Choroid plexus epithelial cell (primary cell): ENCODE data around the gene FILIP1L.
"Not testable (repeated sequence)": the region's sequence is repeated elsewhere in the genome, so short reads cannot be mapped to it uniquely, and the experiment has no call there.

Source experiments
- DNase-seq: peaks from one replicate; pipeline ENCODE4 v3.0.0-alpha.2; 2010; ENCODE audit warnings: low read depth
- H3K4me3 ChIP-seq: 2 replicates; pipeline ENCODE4 v1.5.1; 2011; ENCODE audit warnings: low read depth, mild to moderate bottlenecking, control low read depth, low read length, moderate library complexity
- TF ChIP-seq, protein P1 (sequence below): conservative IDR thresholded peaks from 2 replicates; pipeline ENCODE4 v1.5.1; 2011; ENCODE audit warnings: low read depth, mild to moderate bottlenecking, control low read depth, inconsistent platforms, low read length, moderate library complexity

FILIP1L gene

DNA sequence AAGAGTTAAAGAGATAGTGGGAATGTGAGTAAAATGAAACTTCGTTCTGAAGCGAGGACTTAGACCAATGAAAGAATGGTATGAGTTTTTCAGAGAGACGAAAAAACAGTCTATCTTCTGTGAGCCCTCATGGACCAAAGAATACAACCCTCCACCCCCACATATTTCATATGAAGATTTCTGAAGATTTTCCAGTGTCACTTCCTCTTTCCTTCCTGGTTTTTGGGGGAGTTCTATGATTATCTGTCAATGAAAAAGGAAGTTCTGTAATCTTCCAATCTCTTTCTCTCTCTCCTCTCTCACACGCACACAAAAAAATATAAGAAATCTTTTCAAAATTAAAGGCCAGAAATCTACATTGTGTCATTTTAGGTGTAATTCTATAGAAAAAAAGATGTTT is 269.0 kb downstream of the FILIP1L start:
- no peak for DNase-seq
- H3K4me3 ChIP-seq, result no peak overlapping the region
- TF ChIP-seq, protein P1, sequence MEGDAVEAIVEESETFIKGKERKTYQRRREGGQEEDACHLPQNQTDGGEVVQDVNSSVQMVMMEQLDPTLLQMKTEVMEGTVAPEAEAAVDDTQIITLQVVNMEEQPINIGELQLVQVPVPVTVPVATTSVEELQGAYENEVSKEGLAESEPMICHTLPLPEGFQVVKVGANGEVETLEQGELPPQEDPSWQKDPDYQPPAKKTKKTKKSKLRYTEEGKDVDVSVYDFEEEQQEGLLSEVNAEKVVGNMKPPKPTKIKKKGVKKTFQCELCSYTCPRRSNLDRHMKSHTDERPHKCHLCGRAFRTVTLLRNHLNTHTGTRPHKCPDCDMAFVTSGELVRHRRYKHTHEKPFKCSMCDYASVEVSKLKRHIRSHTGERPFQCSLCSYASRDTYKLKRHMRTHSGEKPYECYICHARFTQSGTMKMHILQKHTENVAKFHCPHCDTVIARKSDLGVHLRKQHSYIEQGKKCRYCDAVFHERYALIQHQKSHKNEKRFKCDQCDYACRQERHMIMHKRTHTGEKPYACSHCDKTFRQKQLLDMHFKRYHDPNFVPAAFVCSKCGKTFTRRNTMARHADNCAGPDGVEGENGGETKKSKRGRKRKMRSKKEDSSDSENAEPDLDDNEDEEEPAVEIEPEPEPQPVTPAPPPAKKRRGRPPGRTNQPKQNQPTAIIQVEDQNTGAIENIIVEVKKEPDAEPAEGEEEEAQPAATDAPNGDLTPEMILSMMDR, result no peak

DNA sequence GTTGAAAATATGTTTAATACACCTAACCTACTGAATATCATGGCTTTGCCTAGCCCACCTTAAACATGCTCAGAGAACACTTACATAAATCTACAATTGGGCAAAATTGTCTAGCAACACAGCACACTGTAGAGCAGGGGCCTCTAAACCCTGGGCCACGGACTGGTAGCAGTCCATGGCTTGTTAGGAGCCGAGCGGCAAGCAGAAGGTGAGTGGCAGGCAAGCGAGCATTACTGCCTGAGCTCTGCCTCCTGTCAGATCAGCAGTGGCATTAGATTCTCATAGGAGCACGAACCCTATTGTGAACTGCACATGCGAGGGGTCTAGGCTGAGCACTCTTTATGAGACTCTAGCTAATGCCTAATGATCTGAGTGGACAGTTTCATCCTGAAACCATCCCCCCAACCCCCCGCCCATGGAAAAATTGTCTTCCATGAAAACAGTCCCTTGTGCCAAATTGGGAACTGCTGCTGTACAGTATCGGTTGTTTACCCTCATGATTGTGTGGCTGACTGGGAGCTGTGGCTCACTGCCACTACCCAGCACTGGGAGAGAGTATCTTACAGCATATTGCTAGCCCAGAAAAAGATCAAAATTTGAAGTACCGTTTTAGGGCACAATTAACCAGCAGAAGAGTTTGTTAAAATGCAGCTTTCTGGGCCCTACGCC is 270.6 kb downstream of the FILIP1L start:
- no peak overlapping the region for H3K4me3 ChIP-seq
- no peak for DNase-seq
- TF ChIP-seq, protein P1, result no peak

DNA sequence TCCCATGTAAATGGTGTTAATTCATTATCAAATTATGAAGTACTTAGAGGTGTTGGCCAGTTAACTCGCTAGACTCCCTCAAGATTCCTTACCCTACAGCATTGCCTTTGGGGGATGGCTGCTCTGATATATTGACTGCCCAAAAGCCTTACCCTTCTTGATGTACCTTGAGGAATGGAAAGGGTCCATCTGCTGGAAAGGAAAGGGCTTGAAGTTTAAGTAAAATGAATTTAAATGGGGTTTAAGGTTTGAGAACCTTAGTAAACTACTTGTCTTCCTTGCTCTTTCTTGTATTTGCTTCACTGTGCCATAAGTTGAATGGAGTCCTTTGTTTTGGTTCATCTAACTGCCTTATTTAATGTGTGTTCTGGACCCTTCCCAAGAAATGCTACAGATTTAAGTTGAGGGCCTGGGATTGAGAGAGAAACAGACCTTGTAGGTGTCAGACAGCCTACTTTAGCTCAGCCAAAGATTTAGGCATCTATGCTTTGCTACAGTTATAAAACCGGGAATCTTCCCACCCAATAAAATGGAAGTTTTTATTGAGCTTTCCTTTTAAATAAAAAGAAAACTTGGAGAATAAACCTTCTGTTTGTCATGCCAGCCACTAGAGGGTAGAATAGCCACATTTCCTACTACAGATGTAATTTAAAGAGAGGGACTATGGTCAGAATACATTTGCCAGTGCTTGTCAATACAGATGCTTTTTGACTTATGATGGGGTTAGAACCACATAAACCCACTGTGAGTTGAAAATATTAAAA is 271.3 kb downstream of the FILIP1L start:
- TF ChIP-seq, protein P1, result peak; percentile 63
- H3K4me3 ChIP-seq, result no peak overlapping the region
- DNase-seq, result peak; percentile 83

DNA sequence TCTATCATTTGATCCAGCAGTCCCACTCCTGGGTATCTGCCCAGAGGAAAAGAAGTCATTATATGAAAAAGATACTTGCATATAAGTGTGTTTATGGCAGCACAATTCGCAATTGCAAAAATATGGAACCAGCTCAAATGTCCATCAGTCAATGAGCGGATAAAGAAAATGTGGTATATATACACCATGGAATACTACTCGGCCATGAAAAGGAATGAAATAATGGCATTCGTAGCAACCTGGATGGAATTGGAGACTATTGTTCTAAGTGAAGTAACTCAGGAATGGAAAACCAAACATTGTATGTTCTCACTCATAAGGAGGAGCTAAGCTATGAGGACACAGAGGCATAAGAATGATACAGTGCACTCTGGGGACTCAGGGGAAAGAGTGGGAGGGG is 272.4 kb downstream of the FILIP1L start:
- H3K4me3 ChIP-seq, DNase-seq: not testable (repeated sequence)

DNA sequence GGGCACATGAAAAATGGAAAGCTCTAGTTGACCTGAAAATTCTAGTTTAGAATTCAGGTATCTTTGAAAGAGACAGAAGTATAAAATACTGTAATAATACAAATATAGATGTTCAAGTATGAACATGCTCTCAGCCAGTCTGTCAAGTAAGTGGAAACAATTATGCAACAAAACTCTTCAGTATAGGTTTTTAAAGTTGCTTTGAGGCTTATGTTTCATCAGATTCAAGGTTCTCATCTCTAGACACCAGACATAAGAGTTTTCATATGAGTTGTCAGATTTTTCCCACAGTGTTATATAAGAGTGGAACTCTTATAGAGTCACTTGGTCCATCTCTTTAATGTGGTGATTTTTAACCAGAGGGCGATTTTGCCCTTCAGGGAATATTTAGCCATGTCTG is 274.7 kb downstream of the FILIP1L start:
- TF ChIP-seq, protein P1, result no peak
- no peak overlapping the region for H3K4me3 ChIP-seq
- DNase-seq, result no peak

DNA sequence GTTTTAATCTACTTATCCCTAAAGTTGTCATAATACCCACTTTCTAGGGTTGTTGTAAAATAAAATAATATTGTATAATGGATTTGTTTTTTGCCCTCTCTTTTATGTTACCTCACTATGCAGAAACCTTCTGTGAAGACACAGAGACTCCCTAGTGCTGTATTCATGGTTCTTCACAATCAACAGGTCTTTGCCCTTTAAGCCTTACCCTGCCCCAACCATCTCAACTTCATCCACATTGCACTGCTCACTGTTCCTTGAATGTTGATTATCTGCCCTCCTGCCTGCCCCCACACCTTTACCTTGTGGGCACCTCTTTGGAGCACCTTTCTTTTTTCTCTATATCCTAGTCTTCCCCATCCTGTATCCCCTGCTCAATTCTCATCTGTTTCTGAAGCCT is 275.5 kb downstream of the FILIP1L start:
- DNase-seq, result no peak
- TF ChIP-seq, protein P1, result no peak
- H3K4me3 ChIP-seq, result no peak overlapping the region

DNA sequence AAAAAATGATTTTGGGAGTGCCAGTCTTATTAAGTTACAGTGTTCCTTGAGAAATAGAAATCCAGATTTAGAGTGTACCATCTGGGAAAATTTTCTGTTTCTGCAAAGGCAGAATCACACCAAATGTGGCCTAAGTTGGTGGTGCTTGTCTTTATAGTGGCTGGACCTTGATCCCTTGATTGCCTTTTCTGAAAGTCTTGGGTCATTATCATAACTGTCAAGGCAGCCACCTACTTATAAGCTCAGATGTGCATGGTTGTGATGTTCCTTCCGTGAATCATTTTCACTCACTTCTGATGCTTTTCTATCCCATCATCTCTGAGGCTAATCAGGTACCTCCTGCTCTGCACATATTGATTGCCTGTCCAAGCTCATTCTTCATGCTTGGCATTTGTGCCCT is 276.6 kb downstream of the FILIP1L start:
- H3K4me3 ChIP-seq, result no peak overlapping the region
- TF ChIP-seq, protein P1, result no peak
- DNase-seq, result no peak
